ENCODE measurements around the gene CD9.

GRCh38 chr12:6187948-6188793, 12.0 kb upstream of the CD9 start:
- TF ChIP-seq EZH2 (IDR thresholded peaks at IDR 0.05; ENCODE audit: borderline replicate concordance, low read depth, low read length, severe bottlenecking) (no peak), POLR2A (IDR thresholded peaks at IDR 0.05; ENCODE audit: low read depth, low read length) (no peak), CTCF (IDR thresholded peaks at IDR 0.05; ENCODE audit: extremely low read depth in 1 of 2, insufficient read depth in 1 of 2, low read depth in 1 of 2, low read length in 2 of 2) (no peak), POLR2AphosphoS5 (IDR thresholded peaks at IDR 0.05; ENCODE audit: insufficient read depth, low read depth, low read length) (no peak)
